Measurements from ENCODE around the gene SCYL2. TPM values are rescaled to one million over a fixed set of nuclear protein-coding genes. Genes with fewer than 3 reads are reported as not detected.

The SCYL2 gene
- total RNA-seq, 1 experiment from 2014 or later, result 41.4 TPM

DNA sequence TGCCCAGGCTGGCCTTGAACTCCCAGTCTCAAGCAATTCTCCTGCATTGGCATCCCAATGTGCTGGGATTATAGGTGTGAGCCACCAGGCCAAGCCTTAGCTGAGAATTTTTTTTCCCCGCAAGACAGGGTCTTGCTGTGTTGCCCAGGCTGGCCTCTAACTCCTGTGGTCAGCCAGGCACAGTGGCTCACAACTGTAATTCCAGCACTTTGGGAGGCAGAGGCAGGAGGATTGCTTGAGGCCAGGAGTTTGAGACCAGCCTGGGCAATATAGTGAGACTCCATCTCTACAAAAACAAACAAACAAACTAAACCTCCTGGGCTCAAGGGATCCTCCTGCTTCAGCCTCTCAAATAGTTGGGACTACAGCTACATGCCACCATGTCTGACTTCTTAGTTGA, 27.4 kb upstream of the SCYL2 start:
- Histone ChIP-seq H3K4ac (ENCODE audit: low read depth, low read length) (no peak overlapping the region), H3K23ac (ENCODE audit: insufficient read length, low read depth, low read length) (no peak overlapping the region), H2BK120ac (ENCODE audit: low read depth, low read length, poor library complexity, severe bottlenecking) (no peak overlapping the region), H3K9me3 (ENCODE audit: control insufficient read depth, low read depth, low read length) (no peaks in the 10 kb centered on the region), H2AFZ (ENCODE audit: low read length) (no peak overlapping the region), H4K20me1 (ENCODE audit: control insufficient read depth, insufficient read depth, insufficient read length) (no peaks in the 10 kb centered on the region), H2AK5ac (ENCODE audit: insufficient read length, low read length) (no peak overlapping the region), H2BK20ac (ENCODE audit: low read depth, low read length, poor library complexity, severe bottlenecking) (no peak overlapping the region), H2BK5ac (ENCODE audit: insufficient read length, low read length) (no peak overlapping the region), H2BK12ac (ENCODE audit: insufficient read length, low read depth, low read length) (no peak overlapping the region), H3K23me2 (ENCODE audit: insufficient read length, low read depth, low read length, poor library complexity, severe bottlenecking) (no peaks in the 10 kb centered on the region), H3K14ac (ENCODE audit: insufficient read depth, low read length) (no peak overlapping the region), H3K27ac (ENCODE audit: insufficient read length, low read depth, low read length) (no peak overlapping the region), H2BK15ac (ENCODE audit: low read depth, low read length) (no peak overlapping the region), H4K5ac (ENCODE audit: insufficient read length, low read depth, low read length) (no peak overlapping the region), H3K27me3 (ENCODE audit: insufficient read depth, low read length) (no peaks in the 10 kb centered on the region), H3K79me1 (ENCODE audit: insufficient read depth, low read depth, low read length, poor library complexity, severe bottlenecking) (no peaks in the 10 kb centered on the region), H3K18ac (ENCODE audit: insufficient read length, low read depth, low read length) (no peak overlapping the region), H3T11ph (ENCODE audit: low read length) (no peak overlapping the region), H4K91ac (ENCODE audit: insufficient read length, low read depth, low read length) (no peak overlapping the region), H3K9ac (ENCODE audit: extremely low read depth, insufficient read length, low read length) (no peak overlapping the region), H4K8ac (replicated peaks; ENCODE audit: insufficient read length, low read depth, low read length) (no peak overlapping the region), H3K56ac (ENCODE audit: insufficient read length, low read depth, low read length) (no peak overlapping the region), H3K4me2 (ENCODE audit: insufficient read depth, insufficient read length, low read length) (no peak overlapping the region), H3K4me1 (ENCODE audit: insufficient read depth, low read length) (no peaks in the 10 kb centered on the region), H3K79me2 (ENCODE audit: insufficient read depth, low read length) (no peaks in the 10 kb centered on the region)
- no peak for TF ChIP-seq CTCF (conservative IDR thresholded peaks at IDR 0.05)
- no peaks in the 10 kb centered on the region for H3K9me3 Mint-ChIP-seq
- DNase-seq, result no peak
- no peak overlapping the region for H3K4me3 Mint-ChIP-seq
- H3K27me3 Mint-ChIP-seq (ENCODE audit: low read depth), result no peaks in the 10 kb centered on the region
- peaks cover 0 to 11% (median 0%) of the 10 kb centered on the region in 3 experiments; a peak in 2 of 7 replicates for H3K36me3 Mint-ChIP-seq (ENCODE audit: insufficient read depth in 1 of 3, low read depth in 3 of 3)
- no CpG with 5 or more reads among the region's 1 CpG for WGBS (ENCODE audit: extremely low coverage, insufficient read length, low lambda C conversion rate)
- no peaks in the 10 kb centered on the region for H3K4me1 Mint-ChIP-seq
- H3K27ac Mint-ChIP-seq, result no peak overlapping the region

All from H9 (cell line).